Hepatocyte (in vitro differentiated cells): ENCODE measurements around the gene FAM20C.
A peak's percentile ranks its signal among the peaks of the same experiment; 100 is the strongest.

ENCODE experiments used
- EZH2 ChIP-seq: fragments of 200-600 bp; sonication (generic); IDR thresholded peaks from 2 replicates; pipeline ENCODE4 v1.6.1; 2016; ENCODE audit warnings: antibody characterized with exemption, mild to moderate bottlenecking, borderline replicate concordance
- TF ChIP-seq, protein P1 (sequence below): fragments of 200-600 bp; sonication (generic); IDR thresholded peaks from 2 replicates; pipeline ENCODE4 v1.5.1; 2016; ENCODE audit warnings: antibody characterized with exemption, mild to moderate bottlenecking; ENCODE audit not compliant: poor library complexity

DNA sequence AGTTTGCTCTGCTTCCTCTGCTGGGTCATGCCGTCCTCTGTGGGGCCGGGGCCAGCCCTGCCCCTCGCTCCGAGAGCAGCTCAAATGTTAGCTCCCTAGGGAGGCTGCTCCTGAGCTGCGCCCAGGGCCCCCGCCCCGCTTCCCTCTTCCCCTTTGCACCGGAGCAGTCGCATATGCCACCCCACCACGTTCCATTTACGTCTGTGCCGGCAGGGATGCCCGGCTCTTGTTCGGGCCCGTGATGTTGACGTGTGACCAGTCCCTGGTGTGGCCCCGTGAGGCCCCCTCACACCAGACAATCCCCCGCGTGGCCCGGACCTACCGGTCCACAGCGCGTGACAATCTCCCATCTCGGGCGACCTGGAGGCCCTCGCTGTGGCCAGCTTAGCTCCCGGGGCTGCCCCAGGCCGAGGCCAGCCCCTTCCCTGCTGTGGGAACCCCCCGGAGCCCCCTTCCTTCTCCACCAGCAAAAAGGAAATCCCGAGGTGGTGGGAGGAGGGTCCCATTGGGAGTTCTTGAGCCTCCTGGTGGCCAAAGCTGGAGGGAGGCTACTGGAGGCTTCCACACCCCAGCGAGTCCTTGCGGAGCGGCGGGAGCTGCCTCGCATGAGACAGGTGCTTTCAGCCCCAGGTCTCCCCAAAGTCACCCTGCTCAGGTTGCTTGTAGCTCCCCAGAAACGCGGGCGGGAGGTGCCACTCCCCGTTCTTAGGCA lies 15.2 kb downstream of the FAM20C start:
- no peak for TF ChIP-seq EZH2
- TF ChIP-seq, protein P1, sequence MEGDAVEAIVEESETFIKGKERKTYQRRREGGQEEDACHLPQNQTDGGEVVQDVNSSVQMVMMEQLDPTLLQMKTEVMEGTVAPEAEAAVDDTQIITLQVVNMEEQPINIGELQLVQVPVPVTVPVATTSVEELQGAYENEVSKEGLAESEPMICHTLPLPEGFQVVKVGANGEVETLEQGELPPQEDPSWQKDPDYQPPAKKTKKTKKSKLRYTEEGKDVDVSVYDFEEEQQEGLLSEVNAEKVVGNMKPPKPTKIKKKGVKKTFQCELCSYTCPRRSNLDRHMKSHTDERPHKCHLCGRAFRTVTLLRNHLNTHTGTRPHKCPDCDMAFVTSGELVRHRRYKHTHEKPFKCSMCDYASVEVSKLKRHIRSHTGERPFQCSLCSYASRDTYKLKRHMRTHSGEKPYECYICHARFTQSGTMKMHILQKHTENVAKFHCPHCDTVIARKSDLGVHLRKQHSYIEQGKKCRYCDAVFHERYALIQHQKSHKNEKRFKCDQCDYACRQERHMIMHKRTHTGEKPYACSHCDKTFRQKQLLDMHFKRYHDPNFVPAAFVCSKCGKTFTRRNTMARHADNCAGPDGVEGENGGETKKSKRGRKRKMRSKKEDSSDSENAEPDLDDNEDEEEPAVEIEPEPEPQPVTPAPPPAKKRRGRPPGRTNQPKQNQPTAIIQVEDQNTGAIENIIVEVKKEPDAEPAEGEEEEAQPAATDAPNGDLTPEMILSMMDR = peak; percentile 29
